H1 (cell line): ENCODE data around the gene ADGRB2. TPM values are rescaled to one million over a fixed set of nuclear protein-coding genes. Genes with fewer than 3 reads are reported as not detected.

Source experiments
- CTCF ChIA-PET: fragments of 300-600 bp; sonication (Branson Sonifier 250); formaldehyde crosslinking; loops from one replicate; lab custom pipeline; 2021; ENCODE audit not compliant: partially characterized antibody; lab: Charles Lee
- POLR2A ChIA-PET: fragments of 300-600 bp; sonication (Branson Sonifier 250); formaldehyde crosslinking; loops from one replicate; lab custom pipeline; 2021; ENCODE audit warnings: inconsistent platforms; ENCODE audit not compliant: partially characterized antibody; lab: Charles Lee
- DNase-seq, 2 experiments: peaks; one replicate each; pipeline versions ENCODE4 v3.0.0 to v3.0.0-alpha.2; 2010 to 2022; ENCODE audit warnings: low spot score in 2 of 2, low read depth in 1 of 2, mixed read lengths in 1 of 2
- FAIRE-seq: peaks from 2 replicates; lab custom pipeline; 2011; peaks lifted over from hg19 to GRCh38; lab: Jason Lieb, UNC
- H2AFZ ChIP-seq: 2 replicates; pipeline ENCODE4 v1.8.1; 2012; ENCODE audit warnings: low read length, inconsistent platforms
- H2AK5ac ChIP-seq: 2 replicates; pipeline ENCODE4 v1.6.1; 2013; ENCODE audit warnings: low read depth, low read length
- H2BK120ac ChIP-seq: replicated peaks from 2 replicates; pipeline ENCODE3; 2013; ENCODE audit warnings: low read depth, low read length, inconsistent platforms
- H2BK12ac ChIP-seq: 2 replicates; pipeline ENCODE4 v1.6.1; 2013; ENCODE audit warnings: low read depth, low read length
- H2BK15ac ChIP-seq: 2 replicates; pipeline ENCODE4 v1.6.1; 2013; ENCODE audit warnings: low read length
- H2BK20ac ChIP-seq: 2 replicates; pipeline ENCODE4 v1.6.1; 2013; ENCODE audit warnings: low read length
- H2BK5ac ChIP-seq: 2 replicates; pipeline ENCODE4 v1.6.1; 2013; ENCODE audit warnings: low read depth, low read length
- H3K14ac ChIP-seq: 2 replicates; pipeline ENCODE4 v1.6.1; 2013; ENCODE audit warnings: inconsistent platforms; ENCODE audit not compliant: insufficient read length
- H3K18ac ChIP-seq: 2 replicates; pipeline ENCODE4 v1.6.1; 2013; ENCODE audit warnings: low read length; ENCODE audit errors: extremely low read depth
- H3K23ac ChIP-seq: 2 replicates; pipeline ENCODE4 v1.6.1; 2013; ENCODE audit warnings: inconsistent platforms; ENCODE audit not compliant: insufficient read length
- H3K23me2 ChIP-seq: 2 replicates; pipeline ENCODE4 v1.6.1; 2013; ENCODE audit warnings: low read depth, low read length
- H3K27ac ChIP-seq: 2 replicates; pipeline ENCODE4 v1.6.1; 2011; ENCODE audit warnings: low read depth, low read length, inconsistent platforms
- H3K27me3 ChIP-seq, 4 experiments: replicated peaks in 1 of 4; 1 replicate in 1 of 4; 2 replicates in 3 of 4; pipeline versions ENCODE4 v1.6.1 to v1.8.1; 2011 to 2013; ENCODE audit warnings: low read length in 3 of 4, mild to moderate bottlenecking in 3 of 4, inconsistent platforms in 2 of 4, mixed read lengths in 2 of 4, moderate library complexity in 1 of 4; ENCODE audit not compliant: control insufficient read depth in 3 of 4, insufficient read depth in 3 of 4; ENCODE audit errors: extremely low read depth in 1 of 4
- H3K36me3 ChIP-seq, 4 experiments: 2 replicates each; pipeline versions ENCODE4 v1.6.1 to v1.8.1; 2011 to 2013; ENCODE audit warnings: mild to moderate bottlenecking in 4 of 4, low read length in 3 of 4, moderate library complexity in 2 of 4, control low read depth in 1 of 4, inconsistent platforms in 1 of 4; ENCODE audit not compliant: insufficient read depth in 4 of 4, control insufficient read depth in 2 of 4
- H3K4ac ChIP-seq: replicated peaks from 2 replicates; pipeline ENCODE3; 2013; ENCODE audit warnings: low read length, low read depth, mixed read lengths, inconsistent platforms; ENCODE audit not compliant: insufficient read length
- H3K4me1 ChIP-seq, 4 experiments: replicated peaks in 1 of 4; 1 replicate in 1 of 4; 2 replicates in 3 of 4; pipeline versions ENCODE4 v1.6.1 to v1.8.1; 2011 to 2013; ENCODE audit warnings: low read length in 3 of 4, inconsistent platforms in 2 of 4, mixed read lengths in 1 of 4; ENCODE audit not compliant: insufficient read depth in 4 of 4, control insufficient read depth in 3 of 4
- H3K4me2 ChIP-seq, 2 experiments: 2 replicates each; pipeline versions ENCODE4 v1.6.1 to v1.8.1; 2011 to 2013; ENCODE audit warnings: low read depth in 2 of 2, low read length in 2 of 2, control low read depth in 1 of 2, inconsistent platforms in 1 of 2, mild to moderate bottlenecking in 1 of 2; ENCODE audit not compliant: insufficient read depth in 1 of 2
- H3K4me3 ChIP-seq, 4 experiments: fragments of 200-600, 300-600 bp in 1 of 4; sonication (generic), shearing (Covaris generic), sonication (Bioruptor Twin) in 1 of 4; 2 replicates each; pipeline versions ENCODE4 v1.5.1 to v1.8.1; 2011 to 2016; ENCODE audit warnings: low read length in 4 of 4, low read depth in 3 of 4, control low read depth in 2 of 4, inconsistent platforms in 2 of 4, mild to moderate bottlenecking in 2 of 4, mixed read lengths in 1 of 4, moderate library complexity in 1 of 4; ENCODE audit not compliant: insufficient read depth in 2 of 4; ENCODE audit errors: extremely low read depth in 1 of 4
- H3K56ac ChIP-seq: replicated peaks from 2 replicates; pipeline ENCODE3; 2013; ENCODE audit warnings: low read depth, mild to moderate bottlenecking, mixed read lengths, low read length, inconsistent platforms; ENCODE audit not compliant: insufficient read length
- H3K79me1 ChIP-seq: 2 replicates; pipeline ENCODE4 v1.6.1; 2013; ENCODE audit warnings: low read depth, low read length, control low read depth
- H3K79me2 ChIP-seq, 2 experiments: 2 replicates each; pipeline versions ENCODE4 v1.6.1 to v1.8.1; 2012 to 2013; ENCODE audit warnings: low read length in 2 of 2, mild to moderate bottlenecking in 2 of 2, inconsistent platforms in 1 of 2; ENCODE audit not compliant: insufficient read depth in 2 of 2, control insufficient read depth in 1 of 2
- H3K9ac ChIP-seq, 4 experiments: replicated peaks in 1 of 4; 1 replicate in 1 of 4; 2 replicates in 3 of 4; pipeline versions ENCODE4 v1.6.1 to v1.8.1; 2011 to 2013; ENCODE audit warnings: low read depth in 3 of 4, low read length in 3 of 4, control low read depth in 2 of 4, mild to moderate bottlenecking in 2 of 4, moderate library complexity in 2 of 4, inconsistent platforms in 1 of 4; ENCODE audit errors: extremely low read depth in 1 of 4
- H3K9me3 ChIP-seq, 2 experiments: 2 replicates each; pipeline versions ENCODE4 v1.6.1 to v1.8.1; 2012 to 2013; ENCODE audit warnings: mild to moderate bottlenecking in 2 of 2, moderate library complexity in 2 of 2, control low read depth in 1 of 2, inconsistent platforms in 1 of 2, low read depth in 1 of 2, low read length in 1 of 2, mixed read lengths in 1 of 2; ENCODE audit not compliant: insufficient read depth in 2 of 2
- H4K20me1 ChIP-seq, 2 experiments: replicated peaks in 1 of 2; 2 replicates each; pipeline versions ENCODE3 to v1.8.1; 2011 to 2013; ENCODE audit warnings: inconsistent platforms in 2 of 2, low read length in 2 of 2, mild to moderate bottlenecking in 1 of 2; ENCODE audit not compliant: insufficient read depth in 2 of 2, control insufficient read depth in 1 of 2
- H4K5ac ChIP-seq: 2 replicates; pipeline ENCODE4 v1.6.1; 2013; ENCODE audit warnings: low read length, low read depth, mixed read lengths, inconsistent platforms; ENCODE audit not compliant: insufficient read length
- H4K8ac ChIP-seq: 2 replicates; pipeline ENCODE4 v1.8.0; 2013; ENCODE audit warnings: mild to moderate bottlenecking, moderate library complexity, low read length, inconsistent platforms; ENCODE audit not compliant: insufficient read depth; ENCODE audit errors: extremely low read depth
- H4K91ac ChIP-seq: replicated peaks from 2 replicates; pipeline ENCODE3; 2013; ENCODE audit warnings: low read length, mixed read lengths, inconsistent platforms; ENCODE audit not compliant: insufficient read length
- EZH2 ChIP-seq: fragments of 200-600 bp; sonication (generic); IDR thresholded peaks from 2 replicates; pipeline ENCODE4 v1.7.1; 2012; ENCODE audit warnings: low read depth, mild to moderate bottlenecking, moderate library complexity, low read length, inconsistent platforms; ENCODE audit not compliant: severe bottlenecking
- GABPA ChIP-seq: IDR thresholded peaks from 2 replicates; pipeline ENCODE4 v1.6.1; 2011; ENCODE audit warnings: mild to moderate bottlenecking, low read length, moderate library complexity, borderline replicate concordance; ENCODE audit not compliant: insufficient read depth
- KDM5A ChIP-seq: fragments of 200-600 bp; IDR thresholded peaks from 2 replicates; pipeline ENCODE4 v1.7.1; 2012; ENCODE audit warnings: mild to moderate bottlenecking, low read length, inconsistent platforms, mixed read lengths
- RXRA ChIP-seq: IDR thresholded peaks from 2 replicates; pipeline ENCODE4 v1.6.1; 2011; ENCODE audit warnings: low read depth, mild to moderate bottlenecking, low read length, moderate library complexity; ENCODE audit not compliant: insufficient read depth
- WGBS, 2 experiments: shearing (Covaris generic) in 1 of 2; methylation state at CpG; one replicate each; pipeline versions ENCODE4 v1.1.6 to v1.1.7; 2013 to 2015; ENCODE audit warnings: low lambda C conversion rate in 2 of 2, mixed read lengths in 2 of 2, inconsistent platforms in 1 of 2, low coverage in 1 of 2, missing lambda C conversion rate in 1 of 2; ENCODE audit not compliant: insufficient replicate concordance in 2 of 2, insufficient coverage in 1 of 2, insufficient read length in 1 of 2; ENCODE audit errors: extremely low coverage in 1 of 2, missing lambda C conversion rate in 1 of 2; 5-methylcytosine and 5-hydroxymethylcytosine counted together
- polyA plus RNA-seq, 7 experiments: library from polyadenylated mRNA; depleted of rRNA in 3 of 7; stranded (reverse) in 5 of 7; unstranded in 2 of 7; fragments of >200 nt in 5 of 7; fragments of 200-250 nt in 2 of 7; gene quantifications; 1 replicate in 5 of 7; 2 replicates in 1 of 7; 4 replicates in 1 of 7; pipeline versions ENCODE4 v1.2.1 to v1.2.3, GENCODE V29; 2011 to 2013; ENCODE audit warnings: missing spikeins in 2 of 7, mixed read lengths in 2 of 7
- total RNA-seq: library from RNA; stranded (reverse); fragmentation: NEBNext Ultra II Directional; extraction: Animal tissue kit (Norgen Biotek cat#: 25700); gene quantifications from 2 replicates; pipeline ENCODE4 v1.2.1, GENCODE V29; 2021

ADGRB2 gene
- total and polyA plus RNA-seq, 2 of the 8 experiments (the other 6 are each of a cell fraction or from before 2014, with no cell fraction given) = 15.6 to 26.2 TPM

DNA sequence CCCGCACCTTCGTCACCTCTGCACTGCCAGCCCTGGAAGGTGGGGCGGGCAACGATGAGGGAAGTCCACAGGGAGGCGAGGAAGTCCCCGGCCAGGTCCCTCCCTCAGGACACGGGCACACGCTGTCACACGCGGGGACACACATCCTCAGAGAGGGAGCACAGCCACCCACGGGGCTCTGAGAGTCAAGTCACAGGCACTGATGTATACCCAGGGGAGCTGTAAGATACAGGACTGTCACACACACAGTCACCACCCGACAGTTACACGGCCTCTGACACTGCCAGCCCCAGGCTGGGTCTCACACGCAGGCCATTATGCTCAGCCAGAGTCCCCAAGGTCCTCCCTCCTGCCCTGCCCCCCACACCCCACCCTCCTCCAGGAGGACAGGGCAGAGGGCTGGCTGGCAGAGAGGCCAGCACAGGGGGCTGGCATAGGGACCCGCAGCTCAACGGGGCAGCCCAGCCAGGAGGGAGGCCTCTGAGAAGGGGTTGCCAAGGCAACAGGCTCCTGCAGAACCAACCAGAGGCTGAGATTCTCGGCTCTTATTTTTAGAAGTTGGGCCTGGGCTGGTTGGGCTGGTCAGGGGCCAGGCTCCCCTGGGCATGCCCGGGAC lies 17.7 kb upstream of the ADGRB2 start:
- H2BK120ac ChIP-seq = no peak overlapping the region
- FAIRE-seq = no peak

More for the DNA sequence above, 17.7 kb upstream of the ADGRB2 start:
- peak overlapping the region; percentile 8 for H3K4ac ChIP-seq
- TF ChIP-seq KDM5A (no peak), GABPA (no peak), RXRA (no peak), EZH2 (no peak)
- TF ChIP-seq, all 59 proteins: peak for 0
- WGBS, 2 experiments = 83% methylated on average over 12 of the region's 18 CpGs; no CpG with 5 or more reads in 1 of the 2 experiments
- H4K5ac ChIP-seq = no peak overlapping the region
- H3K79me1 ChIP-seq = no peaks in the 10 kb centered on the region
- H4K8ac ChIP-seq = no peak overlapping the region; the same call in 1 of the 2 replicates
- H2BK12ac ChIP-seq = peak overlapping the region; percentile 60; the same call in 1 of the 2 replicates
- H3K27ac ChIP-seq = no peak overlapping the region; the same call in 1 of the 2 replicates
- no peak overlapping the region; the same call in 1 of the 2 replicates for H2BK15ac ChIP-seq
- H3K4me3 ChIP-seq = no peak overlapping the region
- 0 out of 4 replicates have a peak overlapping the region, but pooled peaks of 1 of the 2 experiments have one; percentile 43 for H3K4me2 ChIP-seq
- H3K9me3 ChIP-seq = no peaks in the 10 kb centered on the region
- peak overlapping the region; percentile 72; the same call in 1 of the 2 replicates for H3K18ac ChIP-seq
- ChIA-PET POLR2A (interaction anchor here (1.4 to 1.7 kb wide), 2 partner anchors 18 to 22 kb away, joined by 4 read pairs; no protein-coding TSS in a partner anchor), CTCF (interaction anchor here (1.6 to 1.7 kb wide), 2 partner anchors 8 to 57 kb away, joined by 3 read pairs; no protein-coding TSS in a partner anchor)
- peak overlapping the region; percentile 86 for H2BK5ac ChIP-seq
- no peak overlapping the region for H2AFZ ChIP-seq
- H3K56ac ChIP-seq = no peak overlapping the region
- H2BK20ac ChIP-seq = no peak overlapping the region
- no peak overlapping the region for H3K9ac ChIP-seq
- no peak for DNase-seq
- no peaks in the 10 kb centered on the region for H3K23me2 ChIP-seq
- H3K79me2 ChIP-seq = no peaks in the 10 kb centered on the region
- no peak overlapping the region for H3K23ac ChIP-seq
- no peak overlapping the region for H3K14ac ChIP-seq
- peak overlapping the region; percentile 95 for H2AK5ac ChIP-seq
- H4K91ac ChIP-seq = no peak overlapping the region
- no peaks in the 10 kb centered on the region for H4K20me1 ChIP-seq
- H3K4me1 ChIP-seq = peaks cover 0 to 21% (median 18%) of the 10 kb centered on the region in 4 experiments; a peak in 6 of 7 replicates
- no peaks in the 10 kb centered on the region; a peak in 2 of 7 replicates for H3K27me3 ChIP-seq
- H3K36me3 ChIP-seq = no peaks in the 10 kb centered on the region
